GM18519 (cell line): ENCODE results near the gene SLC46A2.

Experiments used
- ATAC-seq: cut with Tn5 transposase; IDR thresholded peaks from one replicate; pipeline ENCODE4 v1.9.1; 2021; ENCODE audit warnings: mild to moderate bottlenecking, moderate library complexity; ENCODE audit not compliant: unreplicated experiment, low FRiP score

SLC46A2 gene, protein sequence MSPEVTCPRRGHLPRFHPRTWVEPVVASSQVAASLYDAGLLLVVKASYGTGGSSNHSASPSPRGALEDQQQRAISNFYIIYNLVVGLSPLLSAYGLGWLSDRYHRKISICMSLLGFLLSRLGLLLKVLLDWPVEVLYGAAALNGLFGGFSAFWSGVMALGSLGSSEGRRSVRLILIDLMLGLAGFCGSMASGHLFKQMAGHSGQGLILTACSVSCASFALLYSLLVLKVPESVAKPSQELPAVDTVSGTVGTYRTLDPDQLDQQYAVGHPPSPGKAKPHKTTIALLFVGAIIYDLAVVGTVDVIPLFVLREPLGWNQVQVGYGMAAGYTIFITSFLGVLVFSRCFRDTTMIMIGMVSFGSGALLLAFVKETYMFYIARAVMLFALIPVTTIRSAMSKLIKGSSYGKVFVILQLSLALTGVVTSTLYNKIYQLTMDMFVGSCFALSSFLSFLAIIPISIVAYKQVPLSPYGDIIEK

DNA sequence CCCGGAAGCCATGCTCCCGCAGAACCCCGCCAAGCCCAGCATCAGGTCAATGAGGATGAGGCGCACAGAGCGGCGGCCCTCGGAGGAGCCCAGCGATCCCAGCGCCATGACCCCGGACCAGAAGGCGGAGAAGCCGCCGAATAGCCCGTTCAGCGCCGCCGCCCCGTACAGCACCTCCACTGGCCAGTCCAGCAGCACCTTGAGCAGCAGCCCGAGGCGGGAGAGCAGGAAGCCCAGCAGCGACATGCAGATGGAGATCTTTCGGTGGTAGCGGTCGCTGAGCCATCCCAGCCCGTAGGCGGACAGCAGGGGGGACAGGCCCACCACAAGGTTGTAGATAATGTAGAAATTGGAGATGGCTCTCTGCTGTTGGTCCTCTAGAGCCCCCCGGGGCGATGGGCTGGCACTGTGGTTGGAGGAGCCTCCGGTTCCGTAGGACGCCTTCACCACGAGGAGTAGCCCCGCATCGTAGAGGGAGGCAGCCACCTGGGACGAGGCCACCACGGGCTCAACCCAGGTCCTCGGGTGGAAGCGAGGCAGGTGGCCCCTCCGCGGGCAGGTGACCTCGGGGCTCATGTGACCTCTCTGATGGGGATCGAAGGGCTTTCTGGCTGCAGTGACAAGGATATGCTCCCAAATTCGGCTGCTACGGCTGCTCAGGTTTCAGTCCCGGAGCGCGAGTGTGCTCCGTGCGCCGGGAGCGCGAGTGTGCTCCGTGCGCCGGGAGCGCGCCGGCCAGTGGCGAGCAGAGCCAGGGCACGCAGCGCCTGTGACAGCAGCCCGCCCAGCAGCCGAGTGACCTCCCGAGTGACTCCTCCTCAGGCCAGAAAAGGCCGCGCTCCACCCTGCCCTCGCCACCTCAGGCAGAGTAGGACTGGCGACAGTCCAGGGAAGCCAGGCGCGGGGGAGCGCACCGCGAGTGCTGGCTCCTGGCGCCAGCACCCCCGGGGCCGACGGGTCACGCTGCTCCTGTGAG lies at the start of gene SLC46A2:
SLC46A2 (minus strand) TSS at position 771 of the 976 bp plus-strand sequence; CDS start at position 576, 195 bp downstream.
- no peak for ATAC-seq

DNA sequence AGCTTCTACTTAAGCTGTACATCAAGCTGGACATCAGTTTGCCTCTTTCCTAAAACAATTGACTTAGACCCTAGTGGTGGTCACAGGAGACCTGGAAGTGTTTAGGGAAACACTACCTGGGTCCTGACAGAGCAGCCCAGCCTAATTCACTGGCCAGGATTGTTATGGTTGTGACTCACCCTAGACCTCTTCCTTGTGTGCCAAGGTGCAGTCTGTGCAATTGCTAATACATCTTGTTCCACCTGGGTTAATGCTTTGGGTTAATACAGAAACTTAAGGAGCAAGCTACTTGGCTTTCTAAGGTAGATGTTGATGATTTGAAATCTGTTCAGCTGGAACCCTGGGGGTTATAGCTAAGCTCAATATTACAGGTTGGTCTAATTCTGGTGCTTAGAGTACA lies 48.7 kb upstream of the SLC46A2 start:
- ATAC-seq: no peak

DNA sequence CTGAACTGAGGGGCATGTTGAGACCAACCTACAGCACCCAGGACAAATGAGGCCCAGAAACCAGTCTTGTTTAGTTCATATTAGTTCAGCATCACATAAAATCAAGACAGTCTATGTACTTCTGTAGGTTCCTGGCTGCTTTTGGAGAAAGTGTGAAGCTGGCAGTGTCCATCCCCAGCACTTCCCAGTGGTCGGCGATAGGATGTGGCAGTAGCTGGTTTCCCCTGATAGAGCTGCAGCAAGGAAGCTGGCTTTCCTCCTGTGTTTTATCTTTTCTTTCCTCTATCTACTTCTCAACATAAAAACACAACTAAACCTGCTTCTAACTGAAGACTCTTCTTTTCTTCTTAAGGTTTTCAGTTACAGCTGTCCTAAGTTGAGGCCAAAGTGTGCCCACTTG lies 43.0 kb upstream of the SLC46A2 start:
- ATAC-seq: no peak

DNA sequence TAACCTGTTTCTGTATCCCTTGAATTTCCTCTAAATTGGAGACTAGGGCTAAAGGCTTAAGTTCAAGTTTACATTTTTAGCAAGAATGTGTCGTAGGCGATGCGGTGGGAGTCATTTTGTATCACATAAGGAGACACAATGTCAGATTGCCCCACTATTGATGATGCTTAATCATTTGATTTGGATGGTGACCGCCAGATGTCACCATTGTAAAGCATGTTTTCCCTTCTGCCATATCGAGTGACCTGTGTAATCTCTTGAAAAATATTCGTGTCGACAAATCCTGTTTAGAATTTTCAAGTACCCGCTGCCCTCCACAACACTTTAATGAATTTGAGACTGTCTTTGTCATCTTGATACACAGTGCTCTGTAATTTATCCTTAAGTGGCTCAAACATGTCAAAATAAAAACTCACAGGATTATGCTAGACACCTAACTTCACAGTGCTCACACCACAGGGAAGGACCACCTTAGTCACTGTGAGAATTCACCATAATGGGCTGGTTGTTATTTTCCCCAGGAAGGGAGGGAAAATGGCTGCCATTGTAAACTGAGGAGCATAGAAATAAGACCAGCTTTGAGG lies 34.5 kb upstream of the SLC46A2 start:
- ATAC-seq: no peak

DNA sequence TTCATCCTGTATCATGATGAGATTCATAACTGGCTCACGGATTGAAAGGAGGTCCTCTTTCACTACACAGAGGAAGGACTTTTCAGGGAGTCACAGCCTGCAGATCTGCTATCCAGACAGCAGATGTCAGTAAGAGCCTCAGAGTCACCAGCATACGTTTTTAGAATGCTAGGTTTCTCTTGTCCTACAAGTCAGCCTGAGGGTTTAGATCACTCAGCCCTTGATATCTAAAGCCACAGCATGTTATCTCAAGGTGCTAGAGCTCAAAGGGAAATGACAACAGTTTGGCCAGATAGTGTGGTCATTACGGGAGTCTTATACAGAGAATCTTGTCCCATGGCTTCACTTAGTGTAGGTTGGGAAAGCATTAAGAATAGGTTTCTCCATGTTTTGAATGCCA lies 30.9 kb upstream of the SLC46A2 start:
- ATAC-seq: no peak

DNA sequence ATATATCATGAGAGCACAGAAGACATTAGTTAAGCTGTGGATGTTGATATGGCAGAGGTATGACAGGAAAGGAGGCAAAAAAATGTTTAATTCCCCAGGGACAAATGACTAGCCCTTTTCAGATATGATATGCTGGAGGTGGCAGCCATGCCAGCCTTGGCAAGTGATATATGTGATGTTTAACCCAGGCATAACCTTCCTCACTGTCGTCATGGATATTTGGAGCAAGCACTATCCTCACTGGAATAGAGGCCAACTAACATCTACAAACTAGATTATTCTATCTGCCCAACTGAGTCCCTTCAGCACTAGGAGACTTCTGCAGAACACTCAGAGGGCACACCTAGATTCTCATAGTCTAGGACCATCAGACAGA lies 27.3 kb upstream of the SLC46A2 start:
- ATAC-seq: no peak

DNA sequence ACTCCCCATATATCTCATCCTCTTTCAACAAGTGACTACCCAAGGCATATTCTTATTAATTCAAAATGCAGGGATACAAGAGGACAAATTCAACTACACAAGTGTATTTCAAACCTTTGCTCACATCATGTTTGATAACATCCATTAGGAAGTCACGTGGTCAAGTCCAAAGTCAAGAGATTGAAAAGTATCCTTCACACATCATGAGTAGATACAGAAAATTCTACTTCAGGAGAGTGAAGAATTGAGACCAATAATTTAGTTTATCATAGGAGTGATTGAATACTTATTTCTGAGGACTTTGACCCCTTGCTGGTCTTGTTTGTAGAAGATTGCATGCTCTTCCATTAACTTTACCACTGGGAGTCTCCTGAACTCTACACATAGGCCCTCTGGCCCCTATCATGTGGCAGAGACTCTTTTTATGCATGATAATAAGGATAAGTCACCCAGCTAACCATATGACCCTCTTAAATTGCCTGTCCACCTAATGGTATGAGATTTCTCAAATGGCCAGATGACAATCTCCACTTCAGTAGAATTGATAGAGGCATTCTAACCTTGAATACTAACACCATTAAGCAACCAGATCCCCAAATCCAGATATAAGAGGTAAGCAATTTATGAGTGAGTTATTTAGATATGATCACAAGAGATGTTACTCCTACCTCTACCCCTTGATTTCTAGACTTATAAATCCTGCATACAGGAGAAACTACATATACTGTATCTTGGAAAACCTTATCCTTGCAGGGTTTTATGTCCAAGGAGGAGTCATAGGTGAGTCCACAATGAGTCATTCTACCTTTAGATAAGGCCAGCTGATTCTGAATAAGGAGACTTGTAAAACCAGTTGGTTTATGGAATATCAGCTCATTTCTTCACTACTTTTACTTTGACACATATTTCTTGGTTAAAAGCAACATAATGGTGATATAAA lies 26.6 kb upstream of the SLC46A2 start:
- ATAC-seq: no peak

DNA sequence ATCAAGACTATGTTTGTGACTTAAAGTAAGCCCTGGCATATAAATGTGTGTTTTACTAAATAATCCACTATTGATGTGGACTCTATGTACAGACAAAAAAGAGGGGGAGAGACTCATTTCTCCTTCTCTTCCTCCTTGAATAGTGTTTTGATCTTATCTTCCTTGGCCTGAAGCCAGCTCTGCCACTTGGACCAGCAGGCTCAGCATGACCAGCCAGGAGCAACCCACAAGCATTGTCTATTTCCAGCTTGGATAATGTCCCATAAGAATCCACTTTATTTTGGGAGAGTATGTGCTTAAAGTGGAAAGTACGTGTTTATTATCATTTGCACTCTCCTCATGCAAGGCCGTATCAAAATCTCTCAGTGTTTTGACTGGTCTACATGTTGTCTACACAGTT lies 23.8 kb upstream of the SLC46A2 start:
- ATAC-seq: no peak

DNA sequence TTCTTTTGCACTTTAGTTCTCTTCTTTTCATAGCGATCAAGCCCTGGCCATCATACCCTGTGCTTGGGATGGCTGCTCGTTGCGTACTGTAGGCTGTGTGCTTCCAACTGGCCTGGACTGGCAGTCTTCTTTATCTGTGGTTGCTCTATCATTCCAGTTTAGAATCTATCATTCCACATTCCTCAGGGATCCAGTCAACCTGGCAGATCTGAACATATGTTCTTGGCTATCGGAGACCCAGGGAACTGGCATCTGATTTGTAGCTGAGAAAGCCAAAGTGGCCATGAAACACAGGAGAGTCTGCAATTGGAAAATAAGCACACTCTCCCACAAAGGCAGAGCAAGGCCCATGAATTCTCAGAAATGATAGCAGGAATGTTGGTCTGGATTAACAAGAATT lies 22.6 kb upstream of the SLC46A2 start:
- ATAC-seq: no peak

DNA sequence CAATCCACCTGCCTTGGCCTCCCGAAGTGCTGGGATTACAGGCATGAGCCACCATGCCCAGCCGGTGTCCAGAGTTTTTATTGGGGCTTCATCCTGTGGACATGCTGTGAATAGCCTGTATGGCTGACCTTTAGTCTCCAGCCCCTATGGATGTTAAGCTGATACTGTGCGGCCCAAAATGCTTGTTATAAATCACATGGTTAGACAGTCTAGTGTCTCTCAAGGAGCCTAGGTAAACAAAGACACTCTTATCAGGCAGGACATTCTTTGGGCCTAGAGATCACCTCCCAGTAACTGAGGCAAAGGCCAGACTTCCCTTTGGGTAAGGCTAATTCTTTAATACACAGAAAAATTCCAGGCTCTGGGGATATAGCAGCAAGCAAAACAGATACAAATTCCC lies 22.0 kb upstream of the SLC46A2 start:
- no peak for ATAC-seq

DNA sequence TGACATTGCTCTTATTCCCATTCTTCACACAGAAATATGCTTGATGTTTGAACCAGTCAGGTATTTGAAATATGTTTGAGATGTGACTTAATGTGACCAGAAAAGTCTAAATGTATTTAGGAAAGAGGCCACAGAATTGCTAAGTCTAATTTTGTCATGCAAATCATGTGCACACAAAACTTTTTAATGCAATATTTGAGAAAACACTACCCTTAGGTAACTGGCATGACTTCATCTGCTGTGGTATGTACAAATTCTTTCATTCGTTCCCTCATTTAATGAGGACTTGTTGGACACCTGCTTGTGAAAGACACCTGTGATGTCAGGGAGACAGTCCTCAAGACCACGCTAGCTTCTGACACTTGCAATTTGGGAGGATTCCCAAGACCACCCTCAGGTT lies 21.1 kb upstream of the SLC46A2 start:
- no peak for ATAC-seq

DNA sequence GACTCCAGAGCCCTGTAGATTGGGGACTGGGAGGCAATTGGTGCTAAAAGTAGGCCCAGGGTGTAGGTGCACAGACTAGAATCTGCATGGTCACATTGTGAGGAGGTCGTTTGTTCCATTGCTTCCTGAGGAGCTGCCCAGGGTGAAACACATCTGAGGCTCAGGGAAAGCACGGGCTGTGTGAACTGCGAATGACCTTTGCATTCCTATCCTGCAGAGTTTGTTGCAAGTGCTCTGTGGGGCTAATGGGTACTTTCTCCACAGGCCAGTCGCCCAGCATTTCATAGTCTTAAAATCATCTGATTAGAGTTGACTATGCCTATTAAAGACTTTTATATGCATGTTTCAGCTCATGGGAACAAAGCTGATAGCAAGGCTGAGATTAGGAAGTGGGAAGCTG lies 14.4 kb upstream of the SLC46A2 start:
- ATAC-seq: no peak

DNA sequence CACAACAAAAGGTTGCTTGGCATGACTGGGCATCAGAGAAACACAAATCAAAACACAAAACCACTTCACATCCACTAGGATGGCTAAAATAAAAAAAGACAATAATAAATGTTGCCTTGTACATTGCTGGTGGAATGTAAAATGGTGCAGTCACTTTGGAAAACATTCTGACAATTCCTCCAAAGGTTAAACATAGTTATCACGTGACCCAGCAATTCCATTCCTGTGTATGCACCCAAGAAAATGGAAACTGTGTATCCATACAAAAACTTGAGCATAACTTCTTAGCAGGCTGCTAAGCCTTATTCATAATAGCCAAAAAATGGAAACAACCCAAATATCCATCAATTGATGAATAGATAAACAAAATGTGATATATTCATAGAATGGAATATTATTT lies 10.2 kb upstream of the SLC46A2 start:
- no peak for ATAC-seq

DNA sequence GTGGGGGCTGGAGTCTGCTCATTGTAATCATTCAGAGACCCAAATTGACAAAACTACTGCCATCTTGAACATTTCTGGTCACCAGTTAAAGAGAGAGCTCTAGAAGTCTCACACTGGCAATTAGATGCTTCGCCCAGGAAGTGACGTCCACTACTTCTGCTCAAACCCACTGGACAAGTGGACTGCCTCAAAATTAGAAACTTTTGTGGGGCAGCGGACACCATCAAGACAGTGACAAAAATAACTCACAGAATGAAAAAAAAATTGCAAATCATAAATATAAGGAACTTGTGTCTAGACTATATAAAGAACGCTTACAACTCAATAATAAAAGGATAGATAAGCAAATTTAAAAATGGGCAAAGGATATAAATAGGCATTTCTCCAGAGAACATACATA lies 9.8 kb upstream of the SLC46A2 start:
- no peak for ATAC-seq

DNA sequence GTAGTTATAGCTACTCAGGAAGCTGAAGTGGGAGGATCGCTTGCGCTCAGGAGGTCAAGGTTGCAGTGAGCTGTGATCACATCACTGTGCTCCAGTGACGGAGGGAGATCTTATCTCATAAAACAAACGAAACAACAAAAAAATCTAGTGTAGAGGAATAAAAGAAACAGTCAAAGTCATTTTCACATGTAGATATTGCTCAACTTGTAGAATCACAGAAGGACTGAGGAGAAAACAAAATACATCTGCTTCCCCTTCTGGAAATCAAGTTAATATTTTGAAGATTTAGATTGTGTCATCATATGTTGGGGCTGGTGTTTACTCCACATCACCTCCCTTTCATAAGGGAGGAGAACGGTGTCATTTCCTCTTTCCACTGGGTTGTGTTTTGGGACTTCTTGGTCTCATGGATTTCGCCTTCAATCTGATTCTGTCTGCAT lies 8.2 kb upstream of the SLC46A2 start:
- ATAC-seq: no peak

DNA sequence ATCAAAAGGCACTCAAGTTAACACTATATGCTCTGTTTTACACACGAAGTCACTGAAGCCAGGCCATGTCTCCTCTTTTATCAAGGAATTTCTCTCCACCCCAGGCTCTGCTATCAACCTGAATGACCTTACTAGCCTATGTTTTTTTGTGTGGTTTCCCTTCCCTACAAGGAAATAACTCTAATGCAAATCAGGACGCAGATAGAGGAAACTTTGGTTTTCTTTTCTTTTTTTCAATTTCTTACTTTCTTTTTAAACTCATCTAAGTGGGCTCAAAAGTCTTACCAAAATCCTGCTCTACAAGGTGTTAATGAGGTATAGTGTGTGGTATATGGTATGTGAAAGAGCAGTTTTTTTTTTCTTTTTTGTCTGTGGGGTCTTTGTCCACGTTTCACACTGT lies 5.5 kb upstream of the SLC46A2 start:
- no peak for ATAC-seq

DNA sequence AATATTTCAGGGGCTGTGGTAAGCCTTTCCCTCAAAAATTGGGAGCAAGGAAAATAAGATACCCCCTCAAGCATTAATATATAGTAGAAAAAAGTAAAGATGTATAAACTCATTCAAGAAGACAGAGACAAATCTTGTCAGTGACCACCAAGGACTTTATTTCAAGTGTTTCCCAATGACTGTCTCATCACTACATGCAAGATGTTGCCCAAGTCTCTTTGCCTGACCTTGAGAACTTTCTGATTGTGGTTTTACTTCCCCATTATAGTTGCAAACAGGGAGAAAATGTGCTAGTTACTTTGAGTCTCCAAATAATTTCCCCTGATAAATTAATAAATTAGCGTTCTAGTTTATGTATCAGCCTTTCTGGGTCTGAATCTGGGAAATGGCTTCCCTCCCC lies 4.0 kb upstream of the SLC46A2 start:
- no peak for ATAC-seq

DNA sequence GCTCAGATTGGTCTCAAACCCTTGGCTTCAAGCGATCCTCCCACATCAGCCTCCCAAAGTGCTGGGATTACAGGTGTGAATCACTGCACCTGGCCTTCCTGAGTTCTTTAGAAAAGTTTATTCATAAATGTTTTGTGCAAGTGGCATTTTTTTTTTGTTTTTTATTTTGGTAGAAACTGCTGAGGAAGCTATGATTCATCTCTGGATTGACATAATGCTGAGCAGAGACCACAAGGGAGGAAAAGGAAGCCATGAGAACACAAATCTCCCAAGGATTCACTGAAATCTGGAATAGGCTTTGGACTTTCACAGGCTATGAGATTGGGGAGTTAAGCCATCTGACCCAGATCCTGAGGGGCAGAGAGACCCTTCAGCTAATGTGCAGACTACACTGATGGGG lies 3.4 kb upstream of the SLC46A2 start:
- no peak for ATAC-seq

DNA sequence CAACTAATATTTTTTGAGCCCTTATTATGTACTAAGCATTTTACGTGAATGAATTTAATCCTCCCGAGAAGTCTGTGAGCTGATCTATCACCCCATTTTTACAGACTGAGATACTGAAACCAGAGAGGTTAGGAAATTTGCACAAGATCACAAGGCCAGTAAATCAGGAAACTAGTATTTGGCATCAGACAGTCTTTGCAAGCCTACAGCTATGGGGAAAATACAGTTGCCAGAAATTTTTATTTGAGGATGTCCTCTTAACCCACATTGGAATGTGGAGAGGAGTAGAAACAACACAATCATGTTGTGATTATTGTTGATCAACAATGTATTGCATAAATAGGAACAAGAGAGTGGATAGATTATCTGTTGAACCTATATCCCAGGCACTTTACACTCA lies 2.3 kb upstream of the SLC46A2 start:
- ATAC-seq: no peak

DNA sequence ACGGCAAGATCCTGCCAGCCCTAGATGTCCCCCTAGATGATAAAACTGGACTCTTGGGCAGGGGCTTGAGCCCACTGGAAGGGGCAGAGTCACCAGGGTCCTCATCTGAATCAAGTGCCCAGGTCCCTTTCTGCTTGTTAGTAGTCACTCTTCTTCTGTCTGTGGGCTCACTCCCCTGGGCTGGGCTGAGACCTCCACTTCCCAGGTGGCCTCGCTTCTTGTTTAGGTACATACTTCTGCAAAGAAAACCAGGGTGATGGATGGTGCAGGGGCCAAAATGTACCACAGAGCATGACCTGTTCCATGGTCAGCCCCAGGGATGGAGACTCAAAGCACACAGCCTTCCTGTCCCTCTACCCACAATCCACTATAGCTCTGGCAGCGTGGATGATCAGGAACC lies 845 bp upstream of the SLC46A2 start:
- no peak for ATAC-seq
